DND-41 (cell line): ENCODE results near the gene HTRA3.

Experiments
- ATAC-seq: fragments of 200-7000 bp; cut with Tn5 transposase; 3 replicates; pipeline ENCODE4 v1.9.1; 2021; ENCODE audit warnings: low read depth; ENCODE audit not compliant: insufficient read depth
- DNase-seq: peaks from one replicate; pipeline ENCODE4 v3.0.0-alpha.2; 2020
- H2AFZ ChIP-seq: 2 replicates; pipeline ENCODE4 v1.6.0; 2012; ENCODE audit warnings: low read depth, low read length
- H3K27ac ChIP-seq: 2 replicates; pipeline ENCODE4 v1.5.1; 2012; ENCODE audit warnings: low read length, inconsistent platforms
- H3K27me3 ChIP-seq: fragments of 200-600 bp; sonication (generic); 2 replicates; pipeline ENCODE4 v1.6.0; 2012; ENCODE audit warnings: low read length, mild to moderate bottlenecking, inconsistent platforms; ENCODE audit not compliant: insufficient read depth, poor library complexity
- H3K36me3 ChIP-seq: 2 replicates; pipeline ENCODE4 v1.5.1; 2012; ENCODE audit warnings: low read length, inconsistent platforms; ENCODE audit not compliant: insufficient read depth
- H3K4me1 ChIP-seq: 2 replicates; pipeline ENCODE4 v1.5.1; 2012; ENCODE audit warnings: mild to moderate bottlenecking, low read length; ENCODE audit not compliant: insufficient read depth
- H3K4me2 ChIP-seq: 2 replicates; pipeline ENCODE4 v1.6.0; 2012; ENCODE audit warnings: mild to moderate bottlenecking, moderate library complexity, low read length, inconsistent platforms; ENCODE audit not compliant: insufficient read depth
- H3K4me3 ChIP-seq, 2 experiments: fragments of 200-600 bp in 1 of 2; shearing (Covaris generic) in 1 of 2; 2 replicates each; pipeline ENCODE4 v1.5.1; 2012 to 2016; ENCODE audit warnings: inconsistent platforms in 2 of 2, low read length in 2 of 2, mild to moderate bottlenecking in 2 of 2, low read depth in 1 of 2, moderate library complexity in 1 of 2
- H3K79me2 ChIP-seq: 2 replicates; pipeline ENCODE4 v1.6.0; 2012; ENCODE audit warnings: low read length, inconsistent platforms; ENCODE audit not compliant: insufficient read depth
- H3K9ac ChIP-seq: 2 replicates; pipeline ENCODE4 v1.6.0; 2012; ENCODE audit warnings: low read depth, mild to moderate bottlenecking, inconsistent platforms, low read length, moderate library complexity
- H3K9me3 ChIP-seq: 2 replicates; pipeline ENCODE4 v1.5.1; 2012; ENCODE audit warnings: low read length, moderate library complexity, mild to moderate bottlenecking, inconsistent platforms; ENCODE audit not compliant: insufficient read depth, severe bottlenecking
- H4K20me1 ChIP-seq: 2 replicates; pipeline ENCODE4 v1.6.0; 2012; ENCODE audit warnings: low read length; ENCODE audit not compliant: insufficient read depth
- CTCF ChIP-seq: IDR thresholded peaks from 2 replicates; pipeline ENCODE4 v1.5.1; 2012; ENCODE audit warnings: borderline replicate concordance, low read length, moderate library complexity, mild to moderate bottlenecking; ENCODE audit not compliant: poor library complexity, severe bottlenecking; ENCODE audit errors: extremely low read depth
- EZH2 ChIP-seq: IDR thresholded peaks from 3 replicates; pipeline ENCODE4 v1.6.1; 2012; ENCODE audit warnings: borderline replicate concordance, low read depth, mild to moderate bottlenecking, moderate library complexity, low read length, inconsistent platforms; ENCODE audit not compliant: severe bottlenecking

Gene HTRA3

GRCh38 chr4:8322794-8323704 lies 53.5 kb downstream of the HTRA3 start:
- Histone ChIP-seq H3K27me3 (no peaks in the 10 kb centered on the region), H3K4me3 (no peak overlapping the region), H3K27ac (no peak overlapping the region), H3K4me1 (no peaks in the 10 kb centered on the region), H2AFZ (no peak overlapping the region), H3K36me3 (no peaks in the 10 kb centered on the region), H3K9ac (no peak overlapping the region), H4K20me1 (no peaks in the 10 kb centered on the region), H3K79me2 (no peaks in the 10 kb centered on the region), H3K9me3 (no peaks in the 10 kb centered on the region), H3K4me2 (no peak overlapping the region)
- TF ChIP-seq EZH2 (no peak), CTCF (no peak)
- DNase-seq = no peak
- ATAC-seq = no peak

GRCh38 chr4:8323947-8324555 lies 54.5 kb downstream of the HTRA3 start:
- Histone ChIP-seq H3K9ac (no peak overlapping the region), H2AFZ (no peak overlapping the region), H3K4me2 (no peak overlapping the region), H3K79me2 (no peaks in the 10 kb centered on the region), H3K36me3 (no peaks in the 10 kb centered on the region), H3K9me3 (no peaks in the 10 kb centered on the region), H3K27ac (no peak overlapping the region), H3K4me3 (no peak overlapping the region), H3K27me3 (no peaks in the 10 kb centered on the region), H3K4me1 (no peaks in the 10 kb centered on the region), H4K20me1 (no peaks in the 10 kb centered on the region)
- ATAC-seq = no peak
- no peak for DNase-seq
- no peak for TF ChIP-seq EZH2
- TF ChIP-seq CTCF = no peak

- DNase-seq (no peak), ATAC-seq (no peak)
- TF ChIP-seq CTCF (no peak), EZH2 (no peak)
- Histone ChIP-seq H3K79me2 (no peaks in the 10 kb centered on the region), H4K20me1 (no peaks in the 10 kb centered on the region), H3K4me2 (no peak overlapping the region), H3K9ac (no peak overlapping the region), H2AFZ (no peak overlapping the region), H3K27me3 (no peaks in the 10 kb centered on the region), H3K36me3 (no peaks in the 10 kb centered on the region), H3K27ac (no peak overlapping the region), H3K9me3 (no peaks in the 10 kb centered on the region), H3K4me1 (no peaks in the 10 kb centered on the region), H3K4me3 (no peak overlapping the region)
Observed at GRCh38 chr4:8324640-8325239, 55.2 kb downstream of the HTRA3 start.
